ENCODE measurements around the gene STIMATE. TPM values are rescaled to one million over a fixed set of nuclear protein-coding genes. Genes with fewer than 3 reads are reported as not detected.

The STIMATE gene
- total RNA-seq, 1 experiment from 2014 or later = 15.7 TPM

DNA sequence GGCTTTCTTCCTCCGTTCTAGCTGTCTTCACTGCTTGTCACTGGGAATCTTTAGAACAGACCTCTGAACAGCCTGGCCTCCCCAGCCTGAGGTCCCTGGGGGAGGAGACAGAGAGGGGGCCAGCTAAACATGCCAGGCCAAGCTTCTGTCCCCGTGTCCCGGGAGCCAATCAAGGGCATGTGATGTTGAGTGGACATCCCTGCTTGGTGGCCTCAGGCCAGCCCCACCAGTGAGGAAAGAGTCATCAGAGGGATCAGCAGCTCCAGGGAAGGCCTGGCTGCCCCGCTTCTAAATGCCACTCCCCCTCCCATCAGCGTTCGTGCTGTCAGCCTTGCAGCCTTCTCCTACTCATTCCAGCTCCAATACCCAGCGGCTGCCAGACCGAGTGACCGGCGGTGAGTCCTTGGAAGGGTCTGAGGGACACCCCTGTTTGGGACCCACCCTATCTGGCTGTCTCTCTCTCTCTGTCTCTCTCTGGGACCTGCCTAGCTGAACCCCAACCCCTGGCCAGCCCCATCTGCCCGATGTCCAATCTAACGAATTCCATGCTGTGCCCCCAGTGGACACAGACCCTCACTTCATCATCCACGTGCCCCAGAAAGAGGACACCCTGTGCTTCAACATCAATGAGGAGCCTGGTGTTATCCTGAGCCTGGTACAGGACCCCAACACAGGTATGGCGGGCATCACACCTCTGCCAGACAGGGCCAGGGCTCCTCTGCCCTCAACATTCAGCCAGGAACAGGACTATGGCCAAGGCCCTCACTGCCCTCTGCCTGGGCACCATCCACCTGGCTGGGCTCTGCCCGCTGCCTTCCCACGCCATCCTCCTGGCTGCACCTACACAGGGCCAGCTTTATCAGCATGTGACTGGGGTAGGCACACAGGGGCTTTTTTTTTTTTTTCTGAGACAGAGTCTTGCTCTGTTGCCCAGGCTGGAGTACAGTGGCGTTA lies 109.4 kb downstream of the STIMATE start:
- Histone ChIP-seq H3K9me3 (ENCODE audit: control insufficient read depth, insufficient read depth, low read depth, low read length) (no peaks in the 10 kb centered on the region), H3K27ac (ENCODE audit: low read length) (no peak overlapping the region), H3K27me3 (ENCODE audit: control insufficient read depth, insufficient read depth, low read length) (no peaks in the 10 kb centered on the region; the same call in 1 of the 2 replicates), H3K4me3 (ENCODE audit: low read depth in 2 of 2, low read length in 2 of 2) (no peak overlapping the region), H3K36me3 (ENCODE audit: control insufficient read depth, insufficient read depth, low read length) (no peaks in the 10 kb centered on the region), H3K4me1 (ENCODE audit: control insufficient read depth, insufficient read depth, low read length) (no peaks in the 10 kb centered on the region)
- no peak for DNase-seq (ENCODE audit: low read depth, low spot score)
- CTCF ChIA-PET = no interaction called here
- POLR2A ChIA-PET = interaction anchor here (0.6 kb wide), 1 partner anchor 18 kb away, joined by 3 read pairs; no protein-coding TSS in a partner anchor
- TF ChIP-seq, protein P1, sequence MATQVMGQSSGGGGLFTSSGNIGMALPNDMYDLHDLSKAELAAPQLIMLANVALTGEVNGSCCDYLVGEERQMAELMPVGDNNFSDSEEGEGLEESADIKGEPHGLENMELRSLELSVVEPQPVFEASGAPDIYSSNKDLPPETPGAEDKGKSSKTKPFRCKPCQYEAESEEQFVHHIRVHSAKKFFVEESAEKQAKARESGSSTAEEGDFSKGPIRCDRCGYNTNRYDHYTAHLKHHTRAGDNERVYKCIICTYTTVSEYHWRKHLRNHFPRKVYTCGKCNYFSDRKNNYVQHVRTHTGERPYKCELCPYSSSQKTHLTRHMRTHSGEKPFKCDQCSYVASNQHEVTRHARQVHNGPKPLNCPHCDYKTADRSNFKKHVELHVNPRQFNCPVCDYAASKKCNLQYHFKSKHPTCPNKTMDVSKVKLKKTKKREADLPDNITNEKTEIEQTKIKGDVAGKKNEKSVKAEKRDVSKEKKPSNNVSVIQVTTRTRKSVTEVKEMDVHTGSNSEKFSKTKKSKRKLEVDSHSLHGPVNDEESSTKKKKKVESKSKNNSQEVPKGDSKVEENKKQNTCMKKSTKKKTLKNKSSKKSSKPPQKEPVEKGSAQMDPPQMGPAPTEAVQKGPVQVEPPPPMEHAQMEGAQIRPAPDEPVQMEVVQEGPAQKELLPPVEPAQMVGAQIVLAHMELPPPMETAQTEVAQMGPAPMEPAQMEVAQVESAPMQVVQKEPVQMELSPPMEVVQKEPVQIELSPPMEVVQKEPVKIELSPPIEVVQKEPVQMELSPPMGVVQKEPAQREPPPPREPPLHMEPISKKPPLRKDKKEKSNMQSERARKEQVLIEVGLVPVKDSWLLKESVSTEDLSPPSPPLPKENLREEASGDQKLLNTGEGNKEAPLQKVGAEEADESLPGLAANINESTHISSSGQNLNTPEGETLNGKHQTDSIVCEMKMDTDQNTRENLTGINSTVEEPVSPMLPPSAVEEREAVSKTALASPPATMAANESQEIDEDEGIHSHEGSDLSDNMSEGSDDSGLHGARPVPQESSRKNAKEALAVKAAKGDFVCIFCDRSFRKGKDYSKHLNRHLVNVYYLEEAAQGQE (IDR thresholded peaks at IDR 0.05; ENCODE audit: insufficient read depth in 1 of 2, low read depth in 2 of 2, low read length in 1 of 2) = no peak
- TF ChIP-seq TCF7L2 (IDR thresholded peaks at IDR 0.05; ENCODE audit: low read depth, low read length) (no peak), POLR2AphosphoS5 (IDR thresholded peaks at IDR 0.05; ENCODE audit: low read depth, low read length) (no peak), SIN3A (IDR thresholded peaks at IDR 0.05; ENCODE audit: borderline replicate concordance, insufficient read depth, low read depth, low read length) (no peak)
- TF ChIP-seq, protein P2, sequence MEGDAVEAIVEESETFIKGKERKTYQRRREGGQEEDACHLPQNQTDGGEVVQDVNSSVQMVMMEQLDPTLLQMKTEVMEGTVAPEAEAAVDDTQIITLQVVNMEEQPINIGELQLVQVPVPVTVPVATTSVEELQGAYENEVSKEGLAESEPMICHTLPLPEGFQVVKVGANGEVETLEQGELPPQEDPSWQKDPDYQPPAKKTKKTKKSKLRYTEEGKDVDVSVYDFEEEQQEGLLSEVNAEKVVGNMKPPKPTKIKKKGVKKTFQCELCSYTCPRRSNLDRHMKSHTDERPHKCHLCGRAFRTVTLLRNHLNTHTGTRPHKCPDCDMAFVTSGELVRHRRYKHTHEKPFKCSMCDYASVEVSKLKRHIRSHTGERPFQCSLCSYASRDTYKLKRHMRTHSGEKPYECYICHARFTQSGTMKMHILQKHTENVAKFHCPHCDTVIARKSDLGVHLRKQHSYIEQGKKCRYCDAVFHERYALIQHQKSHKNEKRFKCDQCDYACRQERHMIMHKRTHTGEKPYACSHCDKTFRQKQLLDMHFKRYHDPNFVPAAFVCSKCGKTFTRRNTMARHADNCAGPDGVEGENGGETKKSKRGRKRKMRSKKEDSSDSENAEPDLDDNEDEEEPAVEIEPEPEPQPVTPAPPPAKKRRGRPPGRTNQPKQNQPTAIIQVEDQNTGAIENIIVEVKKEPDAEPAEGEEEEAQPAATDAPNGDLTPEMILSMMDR (IDR thresholded peaks at IDR 0.05) = no peak
- in situ Hi-C loops (cut with HindIII; ENCODE audit: low pct_unique_long_range_greater_than_20kb, low sequenced_read_pairs) (no loop called here), intact Hi-C loops (cut with micrococcal nuclease; ENCODE audit: unreplicated experiment) (no loop called here)
- no TSS peak for BruUV-seq (replicated peaks)
- ATAC-seq = no peak

DNA sequence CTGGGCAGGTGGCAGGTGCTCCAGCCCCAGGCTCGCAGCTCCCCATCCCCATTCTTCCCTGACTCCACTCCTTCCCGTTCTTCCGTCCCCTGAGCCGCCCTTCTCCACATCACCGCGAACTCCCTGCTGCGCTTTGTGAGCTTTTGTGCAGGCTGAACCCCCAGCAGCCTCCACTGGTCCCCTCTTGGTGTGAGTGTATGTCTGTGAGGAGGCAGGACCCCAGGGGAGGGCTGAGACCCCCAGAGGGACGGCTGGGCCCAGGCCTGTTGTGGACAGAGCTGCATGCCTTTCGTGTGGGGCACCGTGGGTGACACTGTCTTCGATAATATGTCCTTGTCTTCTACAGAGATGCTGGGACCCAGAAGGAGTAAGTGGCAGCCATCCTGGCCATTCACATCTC lies 110.1 kb downstream of the STIMATE start:
- Histone ChIP-seq H3K36me3 (ENCODE audit: control insufficient read depth, insufficient read depth, low read length) (no peaks in the 10 kb centered on the region), H3K9me3 (ENCODE audit: control insufficient read depth, insufficient read depth, low read depth, low read length) (no peaks in the 10 kb centered on the region), H3K4me3 (ENCODE audit: low read depth in 2 of 2, low read length in 2 of 2) (no peak overlapping the region), H3K27ac (ENCODE audit: low read length) (no peak overlapping the region), H3K27me3 (ENCODE audit: control insufficient read depth, insufficient read depth, low read length) (no peaks in the 10 kb centered on the region; the same call in 1 of the 2 replicates), H3K4me1 (ENCODE audit: control insufficient read depth, insufficient read depth, low read length) (no peaks in the 10 kb centered on the region)
- ChIA-PET CTCF (no interaction called here), POLR2A (interaction anchor here (0.5 kb wide), 1 partner anchor 14 kb away, joined by 14 read pairs; no protein-coding TSS in a partner anchor)
- BruUV-seq (replicated peaks) = no TSS peak
- DNase-seq (ENCODE audit: low read depth, low spot score) (no peak), ATAC-seq (no peak)
- TF ChIP-seq SIN3A (IDR thresholded peaks at IDR 0.05; ENCODE audit: borderline replicate concordance, insufficient read depth, low read depth, low read length) = no peak
- TF ChIP-seq, protein P1 (IDR thresholded peaks at IDR 0.05; ENCODE audit: insufficient read depth in 1 of 2, low read depth in 2 of 2, low read length in 1 of 2) = no peak
- no peak for TF ChIP-seq TCF7L2 (IDR thresholded peaks at IDR 0.05; ENCODE audit: low read depth, low read length)
- TF ChIP-seq, protein P2 (IDR thresholded peaks at IDR 0.05) = no peak
- TF ChIP-seq POLR2AphosphoS5 (IDR thresholded peaks at IDR 0.05; ENCODE audit: low read depth, low read length) = no peak
- intact Hi-C loops (cut with micrococcal nuclease; ENCODE audit: unreplicated experiment) = no loop called here
- in situ Hi-C loops (cut with HindIII; ENCODE audit: low pct_unique_long_range_greater_than_20kb, low sequenced_read_pairs) = no loop called here

Measured in Panc1 (cell line).